Mesenchymal stem cell (in vitro differentiated cells and primary cell): Measurements from ENCODE around the gene HMGN1.

Experiments used
- DNase-seq: peaks from one replicate; pipeline ENCODE4 v3.0.0-alpha.2; 2013
- H2AFZ ChIP-seq: one replicate; pipeline ENCODE4 v1.6.1; 2013; ENCODE audit warnings: low read depth, mild to moderate bottlenecking, control low read depth, inconsistent platforms, low read length, moderate library complexity
- H2AK5ac ChIP-seq: 2 replicates; pipeline ENCODE4 v1.6.1; 2013; ENCODE audit warnings: low read length, moderate library complexity, mild to moderate bottlenecking, inconsistent platforms; ENCODE audit not compliant: severe bottlenecking
- H2BK120ac ChIP-seq: one replicate; pipeline ENCODE4 v1.6.1; 2013; ENCODE audit warnings: low read depth, mild to moderate bottlenecking, inconsistent platforms, low read length, moderate library complexity
- H2BK12ac ChIP-seq, 2 experiments: one replicate each; pipeline ENCODE4 v1.6.1; 2013; ENCODE audit warnings: inconsistent platforms in 2 of 2, low read length in 2 of 2, mild to moderate bottlenecking in 2 of 2, moderate library complexity in 2 of 2, control low read depth in 1 of 2
- H2BK15ac ChIP-seq: one replicate; pipeline ENCODE4 v1.6.1; 2013; ENCODE audit warnings: mild to moderate bottlenecking, low read depth, inconsistent platforms; ENCODE audit not compliant: poor library complexity, severe bottlenecking
- H2BK5ac ChIP-seq: 2 replicates; pipeline ENCODE4 v1.6.1; 2013; ENCODE audit warnings: low read depth, mild to moderate bottlenecking, low read length, control low read depth, inconsistent platforms; ENCODE audit not compliant: poor library complexity, severe bottlenecking
- H3K14ac ChIP-seq, 2 experiments: one replicate each; pipeline ENCODE4 v1.6.1; 2013; ENCODE audit warnings: inconsistent platforms in 2 of 2, low read length in 2 of 2, control low read depth in 1 of 2, mild to moderate bottlenecking in 1 of 2, moderate library complexity in 1 of 2
- H3K18ac ChIP-seq, 2 experiments: one replicate each; pipeline ENCODE4 v1.6.1; 2013; ENCODE audit warnings: inconsistent platforms in 2 of 2, low read length in 2 of 2, control low read depth in 1 of 2, low read depth in 1 of 2, mild to moderate bottlenecking in 1 of 2
- H3K23ac ChIP-seq, 2 experiments: one replicate each; pipeline ENCODE4 v1.6.1; 2013; ENCODE audit warnings: inconsistent platforms in 2 of 2, low read length in 2 of 2, mild to moderate bottlenecking in 2 of 2, moderate library complexity in 2 of 2, control low read depth in 1 of 2
- H3K27ac ChIP-seq: 2 replicates; pipeline ENCODE4 v1.5.1; 2013; ENCODE audit warnings: mild to moderate bottlenecking, moderate library complexity, low read length, control low read depth, inconsistent platforms; ENCODE audit not compliant: poor library complexity, severe bottlenecking
- H3K27me3 ChIP-seq, 2 experiments: 2 replicates each; pipeline versions ENCODE4 v1.6.1 to v1.7.0; 2013; ENCODE audit warnings: low read length in 2 of 2, mild to moderate bottlenecking in 2 of 2, moderate library complexity in 2 of 2, control low read depth in 1 of 2, inconsistent platforms in 1 of 2; ENCODE audit not compliant: control insufficient read depth in 1 of 2, insufficient read depth in 1 of 2
- H3K36me3 ChIP-seq, 2 experiments: 2 replicates each; pipeline versions ENCODE4 v1.6.1 to v1.7.0; 2013; ENCODE audit warnings: low read length in 2 of 2, control low read depth in 1 of 2, inconsistent platforms in 1 of 2, low read depth in 1 of 2, mild to moderate bottlenecking in 1 of 2; ENCODE audit not compliant: insufficient read depth in 2 of 2, control insufficient read depth in 1 of 2
- H3K4ac ChIP-seq, 2 experiments: one replicate each; pipeline ENCODE4 v1.6.1; 2013; ENCODE audit warnings: inconsistent platforms in 2 of 2, low read length in 2 of 2, mild to moderate bottlenecking in 2 of 2, moderate library complexity in 2 of 2, control low read depth in 1 of 2, low read depth in 1 of 2
- H3K4me1 ChIP-seq: 2 replicates; pipeline ENCODE4 v1.6.1; 2013; ENCODE audit warnings: low read depth, low read length, control low read depth; ENCODE audit not compliant: control insufficient read depth, insufficient read depth
- H3K4me2 ChIP-seq: 2 replicates; pipeline ENCODE4 v1.6.1; 2013; ENCODE audit warnings: low read length, mild to moderate bottlenecking, inconsistent platforms; ENCODE audit not compliant: poor library complexity, severe bottlenecking
- H3K4me3 ChIP-seq, 2 experiments: 2 replicates each; pipeline versions ENCODE4 v1.5.1 to v1.7.0; 2013; ENCODE audit warnings: low read length in 2 of 2, mild to moderate bottlenecking in 2 of 2, control low read depth in 1 of 2, low read depth in 1 of 2; ENCODE audit not compliant: insufficient read depth in 1 of 2
- H3K79me1 ChIP-seq: replicated peaks from 2 replicates; pipeline ENCODE4 v1.6.1; 2013; ENCODE audit warnings: mild to moderate bottlenecking, control low read depth, low read length, inconsistent platforms; ENCODE audit not compliant: poor library complexity, severe bottlenecking
- H3K9ac ChIP-seq: 2 replicates; pipeline ENCODE4 v1.7.0; 2013; ENCODE audit warnings: mild to moderate bottlenecking, low read length, moderate library complexity
- H3K9me3 ChIP-seq: 2 replicates; pipeline ENCODE4 v1.7.0; 2013; ENCODE audit warnings: mild to moderate bottlenecking, low read length; ENCODE audit not compliant: control insufficient read depth
- H4K8ac ChIP-seq: one replicate; pipeline ENCODE4 v1.6.1; 2013; ENCODE audit warnings: inconsistent platforms, mild to moderate bottlenecking, low read length, moderate library complexity
- H4K91ac ChIP-seq: one replicate; pipeline ENCODE4 v1.6.1; 2013; ENCODE audit warnings: mild to moderate bottlenecking, low read length, inconsistent platforms
- WGBS: methylation state at CpG from one replicate; pipeline ENCODE4 v1.1.7; 2013; ENCODE audit warnings: mixed read lengths; 5-methylcytosine and 5-hydroxymethylcytosine counted together

Gene HMGN1

DNA sequence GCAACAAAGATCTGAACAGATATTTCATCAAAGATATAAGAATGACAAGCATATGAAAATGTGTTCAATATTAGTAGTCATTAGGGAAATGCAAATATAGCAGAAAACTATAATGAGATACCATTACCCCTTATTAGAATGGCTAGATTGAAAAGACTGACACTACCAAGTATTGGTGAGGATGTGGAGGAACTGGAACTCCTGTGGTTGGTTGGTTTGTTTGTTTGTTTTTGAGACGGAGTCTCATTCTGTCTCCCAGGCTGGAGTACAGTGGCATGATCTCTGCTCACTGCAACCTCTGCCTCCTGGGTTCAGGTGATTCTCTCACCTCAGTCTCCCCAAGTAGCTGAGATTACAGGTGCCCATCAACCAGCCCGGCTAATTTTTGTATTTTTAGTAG, 18.9 kb upstream of the HMGN1 start:
- Histone ChIP-seq H3K79me1 (no peaks in the 10 kb centered on the region), H3K4ac (no peak overlapping the region), H2BK12ac (no peak overlapping the region), H2BK5ac (no peak overlapping the region), H3K36me3 (no peaks in the 10 kb centered on the region), H3K4me1 (no peaks in the 10 kb centered on the region), H3K9ac (no peak overlapping the region), H3K27me3 (peaks cover 0 to 5% of the 10 kb centered on the region in 2 experiments), H4K91ac (no peak overlapping the region), H4K8ac (no peak overlapping the region), H2AK5ac (no peak overlapping the region), H2BK15ac (no peak overlapping the region), H2AFZ (no peak overlapping the region), H3K9me3 (no peaks in the 10 kb centered on the region), H3K23ac (no peak overlapping the region), H3K4me2 (no peak overlapping the region), H3K14ac (no peak overlapping the region), H3K4me3 (no peak overlapping the region), H3K18ac (no peak overlapping the region), H3K27ac (no peak overlapping the region), H2BK120ac (no peak overlapping the region)
- DNase-seq = no peak
- WGBS = 89% methylated on average over 1 of the region's 2 CpGs

DNA sequence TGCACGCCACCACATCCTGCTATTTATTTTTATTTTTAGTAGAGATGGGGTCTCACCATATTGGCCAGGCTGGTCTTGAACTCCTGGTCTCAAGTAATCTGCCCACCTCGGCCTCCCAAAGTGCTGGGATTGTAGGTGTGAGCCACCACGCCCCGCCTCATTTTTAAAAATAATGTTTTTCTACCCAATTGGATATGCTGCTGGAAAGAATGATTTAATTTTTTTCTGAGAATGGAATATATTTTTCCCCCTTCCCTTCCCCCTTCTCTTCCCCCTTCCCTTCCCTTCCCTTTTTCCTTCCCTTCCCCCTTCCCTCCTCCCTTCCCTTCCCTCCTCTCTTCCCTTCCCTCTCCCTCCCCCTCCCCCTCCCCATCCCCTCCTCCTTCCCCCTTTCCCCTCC, 17.7 kb upstream of the HMGN1 start:
- Histone ChIP-seq H3K9ac (no peak overlapping the region), H3K79me1 (no peaks in the 10 kb centered on the region), H3K27ac (no peak overlapping the region), H3K23ac (no peak overlapping the region), H2AFZ (no peak overlapping the region), H3K4me3 (no peak overlapping the region), H3K18ac (no peak overlapping the region), H3K36me3 (no peaks in the 10 kb centered on the region), H3K14ac (no peak overlapping the region), H2BK120ac (no peak overlapping the region), H2AK5ac (no peak overlapping the region), H3K4me2 (no peak overlapping the region), H3K4ac (no peak overlapping the region), H3K9me3 (no peaks in the 10 kb centered on the region), H3K27me3 (peaks cover 3 to 5% of the 10 kb centered on the region in 2 experiments), H4K8ac (no peak overlapping the region), H2BK12ac (no peak overlapping the region), H4K91ac (no peak overlapping the region), H2BK5ac (no peak overlapping the region), H3K4me1 (no peaks in the 10 kb centered on the region), H2BK15ac (no peak overlapping the region)
- no peak for DNase-seq
- no CpG with 5 or more reads among the region's 4 CpGs for WGBS

DNA sequence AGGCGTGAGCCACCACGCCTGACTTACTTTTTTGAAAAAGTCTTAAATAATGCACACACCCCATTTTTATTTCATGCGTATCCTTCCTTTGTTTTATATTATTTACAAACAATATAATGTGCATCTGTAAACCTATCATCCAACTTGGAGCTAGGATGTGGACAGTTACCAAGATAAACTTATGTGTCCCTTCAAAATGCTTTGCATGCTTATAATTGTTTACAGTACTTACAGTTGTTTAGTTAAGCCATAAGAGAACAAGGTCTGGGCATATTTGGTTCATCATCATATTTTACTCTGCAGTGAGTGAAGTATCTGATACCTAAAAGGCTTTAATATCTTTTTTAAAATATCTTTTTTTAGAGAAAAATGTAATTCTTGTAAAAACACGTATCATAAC, 16.1 kb upstream of the HMGN1 start:
- Histone ChIP-seq H4K91ac (no peak overlapping the region), H3K9me3 (no peaks in the 10 kb centered on the region), H3K36me3 (no peaks in the 10 kb centered on the region), H3K4me3 (no peak overlapping the region), H3K9ac (no peak overlapping the region), H3K14ac (no peak overlapping the region), H3K4ac (no peak overlapping the region), H3K18ac (no peak overlapping the region), H3K27ac (no peak overlapping the region), H2BK15ac (no peak overlapping the region), H2AFZ (no peak overlapping the region), H4K8ac (no peak overlapping the region), H2BK5ac (no peak overlapping the region), H2BK120ac (no peak overlapping the region), H3K4me2 (no peak overlapping the region), H3K4me1 (no peaks in the 10 kb centered on the region), H2AK5ac (no peak overlapping the region), H2BK12ac (no peak overlapping the region), H3K27me3 (peaks cover 0 to 10% of the 10 kb centered on the region in 2 experiments), H3K23ac (no peak overlapping the region), H3K79me1 (no peaks in the 10 kb centered on the region)
- 97% methylated on average over 4 of the region's 4 CpGs for WGBS
- DNase-seq = no peak

DNA sequence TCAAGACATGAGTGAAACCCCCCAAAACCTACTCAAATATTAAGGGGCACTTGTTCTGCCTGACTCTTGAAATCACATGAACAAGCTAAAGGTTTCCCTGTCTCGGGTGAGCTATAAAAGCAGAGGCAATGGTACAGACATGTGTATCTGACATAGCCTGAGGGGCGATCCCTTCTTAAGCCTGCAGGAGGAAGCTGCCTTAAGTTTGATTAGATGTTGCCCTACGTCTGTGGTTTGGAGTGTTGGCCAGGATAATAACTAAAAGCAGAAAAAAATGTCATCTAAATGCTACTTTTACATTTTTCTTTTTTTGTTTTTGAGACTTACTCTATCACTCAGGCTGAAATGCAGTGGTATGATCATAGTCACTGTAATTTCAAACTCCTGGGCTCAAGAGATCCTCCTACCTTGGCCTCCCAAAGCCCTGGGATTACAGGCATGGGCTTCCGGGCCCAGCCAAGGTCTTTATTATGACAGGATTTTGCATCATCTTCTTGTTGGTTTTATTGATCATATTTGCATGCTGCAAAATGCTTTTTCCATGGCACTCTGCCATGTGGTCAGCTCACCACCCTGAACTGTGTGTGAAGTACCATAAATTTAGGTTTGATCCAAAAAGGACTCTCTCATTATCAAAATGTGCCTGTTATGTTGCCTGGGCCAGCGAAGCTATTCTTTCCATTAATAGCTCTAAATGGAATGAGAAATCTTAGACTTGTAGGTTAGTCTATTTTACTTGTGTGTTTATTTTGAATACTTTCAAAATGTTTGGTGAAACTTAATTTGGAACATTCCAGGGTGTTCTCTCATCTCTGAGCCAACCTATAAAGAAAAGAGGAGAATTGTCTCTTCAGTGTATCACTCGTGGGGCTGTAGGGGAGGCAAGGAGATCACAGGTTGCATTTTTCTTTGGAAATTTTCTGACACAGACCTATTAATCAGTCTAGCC, 15.0 kb upstream of the HMGN1 start:
- 87% methylated on average over 4 of the region's 6 CpGs for WGBS
- H4K8ac ChIP-seq = no peak overlapping the region
- no peak overlapping the region for H3K18ac ChIP-seq
- H3K4me1 ChIP-seq = no peaks in the 10 kb centered on the region
- no peak overlapping the region for H3K4ac ChIP-seq
- no peak overlapping the region for H4K91ac ChIP-seq
- no peak overlapping the region for H2BK5ac ChIP-seq
- no peaks in the 10 kb centered on the region for H3K79me1 ChIP-seq
- no peak overlapping the region for H3K9ac ChIP-seq
- no peak overlapping the region for H3K27ac ChIP-seq
- no peak overlapping the region for H2BK120ac ChIP-seq
- H2BK12ac ChIP-seq = no peak overlapping the region
- no peaks in the 10 kb centered on the region for H3K36me3 ChIP-seq
- H3K4me2 ChIP-seq = no peak overlapping the region
- H3K14ac ChIP-seq = no peak overlapping the region
- no peak overlapping the region for H3K4me3 ChIP-seq
- H2BK15ac ChIP-seq = no peak overlapping the region
- no peak overlapping the region for H2AFZ ChIP-seq
- H3K27me3 ChIP-seq = peaks cover 0 to 10% of the 10 kb centered on the region in 2 experiments
- DNase-seq = no peak
- H2AK5ac ChIP-seq = no peak overlapping the region
- H3K9me3 ChIP-seq = no peaks in the 10 kb centered on the region
- H3K23ac ChIP-seq = no peak overlapping the region
